HG03469 (cell line): ENCODE data around the gene CA9.

Experiments
- ATAC-seq: cut with Tn5 transposase; IDR thresholded peaks from one replicate; pipeline ENCODE4 v1.9.1; 2021; ENCODE audit warnings: mild to moderate bottlenecking, moderate library complexity, moderate number of reproducible peaks; ENCODE audit not compliant: unreplicated experiment

Gene CA9

GRCh38 chr9:35651956-35652828 lies 21.5 kb upstream of the CA9 start:
- ATAC-seq, result no peak

GRCh38 chr9:35652829-35653209 lies 20.9 kb upstream of the CA9 start:
- ATAC-seq, result no peak

- ATAC-seq, result no peak
Measured at GRCh38 chr9:35653611-35654010, 20.1 kb upstream of the CA9 start.

GRCh38 chr9:35656348-35656747 lies 17.4 kb upstream of the CA9 start:
- no peak for ATAC-seq

GRCh38 chr9:35656831-35657545 lies 16.7 kb upstream of the CA9 start:
- no peak for ATAC-seq

GRCh38 chr9:35657546-35658136 lies 16.1 kb upstream of the CA9 start, which contains the start of gene RMRP:
TSS of gene RMRP (minus strand) at chr9:35658019.
- ATAC-seq, result peak; percentile 80

- peak; percentile 29 for ATAC-seq
Measured at GRCh38 chr9:35658137-35658967, 15.4 kb upstream of the CA9 start, which contains the start of gene CCDC107. TSS of gene CCDC107 (plus strand) at chr9:35658292. CDS start at chr9:35658380, 88 bp downstream.

- ATAC-seq, result no peak
Measured at GRCh38 chr9:35658968-35659220, 14.8 kb upstream of the CA9 start.

GRCh38 chr9:35659340-35659739 lies 14.4 kb upstream of the CA9 start:
- no peak for ATAC-seq

- no peak for ATAC-seq
Measured at GRCh38 chr9:35660966-35661415, 12.7 kb upstream of the CA9 start.

- ATAC-seq, result no peak
Measured at GRCh38 chr9:35661756-35662350, 11.9 kb upstream of the CA9 start.

GRCh38 chr9:35662437-35662836 lies 11.3 kb upstream of the CA9 start:
- no peak for ATAC-seq

GRCh38 chr9:35664531-35665470 lies 8.9 kb upstream of the CA9 start, which contains the start of gene ARHGEF39:
TSS of gene ARHGEF39 (minus strand) at chr9:35665195. CDS start at chr9:35665169, 26 bp downstream.
- peak; percentile 34 for ATAC-seq

- ATAC-seq, result no peak
Measured at GRCh38 chr9:35665471-35665818, 8.3 kb upstream of the CA9 start.

- ATAC-seq, result no peak
Measured at GRCh38 chr9:35666045-35666444, 7.7 kb upstream of the CA9 start.

- no peak for ATAC-seq
Measured at GRCh38 chr9:35666549-35666948, 7.2 kb upstream of the CA9 start.

- no peak for ATAC-seq
Measured at GRCh38 chr9:35667939-35668338, 5.8 kb upstream of the CA9 start.

- ATAC-seq, result no peak
Measured at GRCh38 chr9:35669331-35670145, 4.2 kb upstream of the CA9 start.

- no peak for ATAC-seq
Measured at GRCh38 chr9:35674025-35674361, 265 bp downstream of the CA9 start.
